ENCODE data around the gene PPP1CA.

PPP1CA gene

DNA sequence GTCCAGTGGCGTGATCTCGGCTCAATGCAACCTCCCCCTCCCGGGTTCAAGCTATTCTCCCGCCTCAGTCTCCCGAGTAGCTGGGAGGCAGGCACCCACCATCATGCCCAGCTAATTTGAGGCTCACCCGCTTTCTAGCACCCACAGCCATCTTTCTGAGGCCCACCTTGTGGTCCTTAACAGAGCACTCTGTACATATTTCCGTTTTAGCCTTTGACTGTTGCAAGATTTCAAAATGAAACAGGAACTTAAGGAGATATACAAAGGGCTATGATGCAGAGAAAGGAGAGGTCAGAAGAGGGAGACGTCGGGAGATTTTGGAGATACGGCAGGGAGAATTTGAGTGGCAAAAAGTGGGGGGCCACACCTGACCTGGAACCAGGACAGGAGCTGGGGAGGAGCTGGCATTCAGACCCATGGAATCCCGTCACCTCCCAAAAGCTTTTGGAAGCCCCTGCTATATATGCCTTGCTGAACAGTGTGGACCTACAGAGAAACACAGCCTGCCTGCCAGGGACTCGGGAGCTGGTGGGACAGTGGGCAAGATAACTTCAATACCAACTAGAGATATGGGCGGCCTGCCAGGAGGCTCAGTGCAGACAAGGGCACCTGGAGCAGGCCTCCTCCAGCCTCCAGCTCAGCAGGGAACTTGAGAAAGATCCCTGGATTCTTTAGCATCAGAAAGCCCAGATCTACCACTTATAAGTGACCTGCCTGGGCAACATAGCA, 20.2 kb downstream of the PPP1CA start:
- no peak for DNase-seq

GRCh38 chr11:67379061-67380058, 22.3 kb downstream of the PPP1CA start:
- DNase-seq: no peak

- DNase-seq: no peak
Measured at GRCh38 chr11:67378544-67378943, 23.1 kb downstream of the PPP1CA start.

GRCh38 chr11:67376873-67377808, 24.5 kb downstream of the PPP1CA start:
- DNase-seq: no peak

DNA sequence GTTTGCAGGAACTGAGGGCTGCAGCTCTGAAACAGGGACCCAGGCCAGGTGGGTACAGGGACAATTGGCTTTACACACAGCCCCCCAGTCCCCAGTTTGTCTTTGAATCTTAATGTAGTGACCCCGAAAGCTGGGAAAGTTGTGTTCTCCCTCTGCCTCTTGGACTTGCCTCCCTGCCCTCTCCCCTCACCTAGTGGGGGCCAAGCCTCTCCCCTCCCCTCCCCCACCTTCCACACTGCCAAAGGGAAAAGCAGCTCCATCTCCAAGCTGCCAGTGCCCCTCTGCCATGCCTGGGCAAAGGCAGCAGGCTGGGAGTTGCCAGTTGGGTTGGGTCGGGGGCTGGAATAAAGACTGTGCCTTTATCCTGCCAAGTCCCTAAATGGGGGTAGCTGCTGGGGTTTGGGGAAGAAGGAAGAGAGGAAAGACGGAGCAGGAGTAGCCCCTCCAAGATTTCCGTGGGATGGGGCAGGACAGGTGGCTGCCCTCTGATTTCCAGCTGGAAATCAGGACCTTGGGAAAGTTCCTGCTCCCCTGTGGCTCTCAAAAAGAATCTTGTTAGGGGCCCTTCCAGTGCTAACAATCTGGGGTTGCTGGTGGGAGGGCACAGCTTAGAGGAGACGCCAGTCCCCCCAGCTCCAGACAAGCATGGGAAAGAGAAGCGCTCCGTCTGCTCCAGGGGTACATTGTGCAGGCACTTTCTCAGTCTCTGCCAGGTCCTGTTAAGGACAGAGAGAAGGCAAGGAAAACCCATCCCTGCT, 25.4 kb downstream of the PPP1CA start:
- no peak for DNase-seq

DNA sequence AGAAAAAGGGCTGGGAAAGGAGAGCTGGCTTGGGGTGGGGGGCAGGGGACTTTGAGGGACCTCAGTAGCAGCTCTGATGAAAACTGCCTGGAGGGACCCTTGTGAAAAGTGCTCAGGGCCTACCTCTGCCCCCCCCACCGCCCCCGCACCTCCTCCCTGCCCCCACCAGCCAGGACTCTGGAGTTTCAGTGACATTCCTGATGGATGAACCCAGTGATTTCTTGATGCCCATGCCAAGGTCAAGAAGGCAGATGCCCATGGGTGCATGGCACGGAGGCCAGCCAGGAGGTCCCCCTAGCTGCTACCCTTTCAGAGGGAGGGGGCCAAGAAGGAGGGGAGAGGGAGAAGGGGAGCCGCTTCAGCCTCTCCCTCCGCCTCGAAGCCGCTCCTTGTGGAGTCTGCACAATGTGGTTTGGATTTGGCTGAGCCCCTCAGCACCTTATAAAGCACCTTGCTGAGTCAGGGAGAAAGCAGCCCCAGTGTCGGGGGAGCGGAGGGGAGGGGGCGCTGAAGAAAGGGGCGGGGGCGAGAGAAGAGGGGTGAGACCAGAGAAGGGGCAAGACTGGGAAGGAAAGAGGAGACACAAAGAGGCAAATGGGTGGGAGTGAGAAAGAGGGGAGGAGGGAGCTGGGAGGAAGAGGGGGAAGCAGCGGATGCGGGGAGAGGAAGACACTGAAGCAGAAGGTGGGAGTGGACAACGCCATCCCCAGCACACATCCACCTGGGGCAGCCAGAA, 26.2 kb downstream of the PPP1CA start:
- DNase-seq: no peak

DNA sequence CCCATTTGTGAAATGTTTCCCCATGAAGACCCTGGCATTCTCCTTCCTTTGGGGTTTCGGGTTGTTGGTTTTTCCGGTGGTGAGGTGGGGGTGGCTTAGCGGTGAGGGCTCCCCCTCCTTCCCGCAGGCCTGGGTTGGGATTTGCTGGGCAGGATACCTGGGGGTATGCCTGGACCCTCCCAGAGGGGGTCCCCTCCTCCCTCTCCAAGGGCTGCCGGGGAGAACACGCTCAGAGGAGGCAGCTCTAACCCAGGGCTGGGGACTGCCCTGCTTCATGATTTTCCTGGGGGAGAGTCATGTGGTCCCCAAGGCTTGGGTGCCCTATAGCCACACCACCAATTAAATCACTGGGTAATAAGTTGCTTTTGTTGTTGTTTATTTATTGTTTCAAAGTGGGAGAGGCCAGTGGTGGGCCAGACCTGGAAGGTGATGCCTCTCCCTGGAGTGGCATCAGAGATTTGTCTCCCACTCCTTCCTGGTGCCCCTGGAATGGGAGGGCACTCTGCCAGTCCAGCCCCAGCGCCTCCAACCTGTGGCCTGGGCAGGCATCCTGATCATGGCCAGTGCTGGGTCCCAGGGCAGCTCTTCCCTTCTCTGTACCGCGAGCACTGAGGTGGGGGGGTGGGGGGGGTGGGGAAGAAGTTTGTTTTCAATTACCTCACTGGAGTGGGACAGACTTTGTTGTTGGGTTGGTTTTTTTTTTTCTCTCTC, 26.9 kb downstream of the PPP1CA start:
- DNase-seq: no peak

DNA sequence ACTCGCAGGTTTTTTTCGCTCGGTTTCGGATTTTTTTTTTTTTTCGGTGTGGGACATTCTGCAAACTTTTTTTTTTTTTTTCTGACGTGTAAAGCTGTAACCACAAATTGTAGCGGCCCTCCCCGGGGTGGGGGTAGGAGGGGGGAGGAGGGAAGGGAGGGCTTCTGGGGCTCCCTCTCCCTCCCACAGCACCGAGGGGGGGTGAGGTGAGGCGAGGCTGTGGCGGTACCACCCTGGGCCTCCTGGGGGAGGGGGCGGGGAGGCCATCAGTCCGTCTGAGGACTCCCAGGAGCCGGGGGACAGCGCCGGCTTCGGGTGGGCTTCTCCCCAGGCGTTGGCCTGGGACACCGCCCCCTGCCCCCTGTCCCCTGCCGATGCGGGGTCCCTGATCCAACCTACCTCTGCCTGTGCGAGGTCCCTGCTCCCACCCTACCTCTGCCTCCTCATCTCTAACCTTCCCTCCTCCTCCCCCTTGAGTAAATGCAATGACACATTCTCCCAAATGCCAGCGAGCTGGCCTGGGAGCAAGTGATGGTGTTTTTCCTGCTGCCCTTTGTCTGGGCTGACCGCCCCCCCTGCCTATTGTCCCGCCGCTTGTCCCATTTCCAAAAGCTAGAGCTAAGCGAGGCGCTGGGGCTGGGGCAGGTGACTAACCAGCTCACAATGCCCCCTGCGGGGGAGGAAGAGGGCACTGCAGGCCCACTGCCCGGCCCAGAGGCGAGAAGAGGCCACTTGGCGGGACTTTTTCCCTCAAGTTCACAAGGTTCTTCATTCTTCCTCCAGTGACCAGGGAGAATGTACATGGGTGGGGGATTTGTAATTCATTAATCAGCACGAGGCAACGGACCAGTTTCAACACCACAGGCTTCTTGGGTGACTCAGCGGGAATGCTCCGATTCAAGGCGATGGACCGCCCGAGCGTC, 27.7 kb downstream of the PPP1CA start:
- DNase-seq: peak; percentile 72

DNA sequence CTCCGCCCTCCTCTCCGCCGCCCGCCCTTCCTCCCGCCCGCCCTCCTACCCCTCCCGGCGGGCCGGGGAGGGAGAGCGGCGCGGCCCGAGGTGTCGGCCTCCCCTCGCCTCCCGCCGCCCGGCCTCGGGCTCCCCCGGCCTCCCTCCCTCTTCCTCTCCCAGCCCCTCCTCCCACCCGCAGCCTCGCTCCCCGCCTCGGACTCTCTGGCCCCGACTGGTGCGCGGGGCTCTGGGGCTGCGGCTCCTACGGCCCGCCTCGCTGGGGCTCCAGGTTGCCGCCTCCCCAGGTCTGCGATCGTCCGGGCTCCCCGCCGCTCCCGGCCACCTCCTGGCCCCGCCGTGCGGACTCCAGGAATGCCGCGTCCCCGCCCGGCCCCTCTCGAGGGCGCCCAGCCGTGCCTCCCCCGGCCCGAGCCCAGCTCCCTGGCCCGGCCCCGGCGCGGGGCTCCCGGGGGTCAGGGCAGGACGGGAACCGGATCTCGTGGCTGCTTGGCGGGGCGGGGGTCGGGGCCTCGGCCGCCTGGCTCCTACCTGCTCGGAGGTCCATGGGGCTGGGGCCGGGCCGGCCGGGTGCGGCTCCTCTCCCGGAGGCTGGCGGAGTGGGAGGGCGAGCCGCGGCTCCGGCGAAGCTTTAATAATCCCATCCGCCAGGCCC, 28.5 kb downstream of the PPP1CA start, which contains the start of gene CLCF1:
Gene CLCF1, minus strand, starts transcription at position 606 of the 655 bp plus-strand sequence. Its CDS starts 59 bp downstream, at position 547.
- DNase-seq: peak; percentile 16

DNA sequence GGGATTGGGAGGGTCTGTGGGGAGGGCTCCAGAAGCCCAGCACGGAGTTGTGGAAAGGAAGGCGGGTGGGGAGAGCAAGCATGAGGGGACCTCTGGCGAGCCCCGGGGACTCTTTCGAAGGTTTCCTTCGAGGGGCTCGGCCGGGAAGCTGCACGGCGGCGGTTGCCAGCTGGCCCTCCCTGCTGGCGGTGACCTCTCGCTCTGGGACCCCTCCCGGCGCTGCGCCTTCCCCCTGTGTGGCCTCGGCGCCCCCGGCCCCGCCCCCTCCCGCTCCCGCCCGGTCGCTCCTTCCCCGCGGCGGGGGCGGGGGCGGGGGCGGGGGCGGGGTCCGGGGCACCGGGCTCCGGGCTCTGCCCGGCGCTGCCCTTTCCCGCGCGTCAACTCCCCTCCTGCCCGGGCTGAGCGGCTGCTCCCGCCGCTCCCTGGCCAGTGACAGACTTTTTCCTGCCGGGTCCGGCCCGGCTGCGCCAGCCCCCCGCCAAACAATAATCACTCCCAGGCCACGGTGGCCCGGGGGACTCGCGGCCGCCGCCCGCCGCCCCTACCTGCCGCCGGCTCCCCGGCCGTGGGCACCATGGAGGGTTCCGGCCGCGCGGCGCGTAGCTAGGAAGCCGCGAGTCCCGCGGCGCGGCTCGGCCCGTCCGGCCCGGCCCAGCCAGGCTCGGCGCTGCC, 29.2 kb downstream of the PPP1CA start:
- DNase-seq: no peak

DNA sequence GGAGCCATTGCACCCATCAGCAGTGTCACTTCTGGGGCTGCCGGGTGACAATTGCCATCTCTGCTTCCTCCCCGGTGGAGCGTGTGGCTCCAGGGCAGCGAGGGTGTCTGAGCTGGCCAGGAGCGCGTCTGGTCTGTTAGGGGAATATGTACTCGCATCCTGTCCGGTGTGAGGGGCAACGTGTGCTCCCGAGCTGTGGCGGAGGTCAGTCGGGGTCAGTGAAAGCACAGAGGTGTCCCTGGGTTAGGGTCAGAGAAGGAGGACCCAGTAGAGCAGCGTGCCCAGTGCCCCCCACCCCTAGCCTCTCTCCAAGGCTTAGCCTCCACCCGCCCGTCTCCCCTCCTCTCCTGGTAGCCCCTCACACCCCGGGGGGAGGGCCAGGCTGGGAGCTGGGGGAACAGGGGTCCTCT, 29.7 kb downstream of the PPP1CA start:
- DNase-seq: no peak

GRCh38 chr11:67371189-67371910, 30.3 kb downstream of the PPP1CA start:
- DNase-seq: peak; percentile 32

- DNase-seq: no peak
Measured at GRCh38 chr11:67370351-67371076, 31.1 kb downstream of the PPP1CA start.

GRCh38 chr11:67369801-67370284, 31.8 kb downstream of the PPP1CA start:
- DNase-seq: no peak

GRCh38 chr11:67369275-67369674, 32.4 kb downstream of the PPP1CA start:
- DNase-seq: no peak

DNA sequence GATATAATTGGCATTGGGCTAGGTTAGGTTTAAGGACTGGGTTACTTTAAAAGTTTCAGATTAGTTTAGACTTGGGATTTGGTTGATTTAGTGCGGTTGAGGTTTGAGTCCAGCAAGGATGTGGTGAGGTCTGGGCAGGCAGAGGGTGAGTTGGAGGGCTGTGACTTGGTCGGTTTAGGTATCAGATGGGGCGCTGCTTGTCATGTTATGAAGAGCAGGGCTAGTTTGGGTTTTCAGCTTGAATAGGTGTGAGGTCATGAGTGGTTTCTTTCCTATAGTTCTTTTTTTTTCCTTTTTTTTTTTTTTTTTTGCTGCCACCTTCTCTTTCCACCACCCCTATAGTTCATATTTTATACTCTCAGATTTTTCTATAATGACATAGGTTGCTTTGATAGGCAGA, 33.0 kb downstream of the PPP1CA start:
- DNase-seq: peak; percentile 19

Data from stimulated activated naive CD4-positive, alpha-beta T cell treated with Interleukin-2 at 50 U/mL for 16 hours (primary cell).